Measurements from ENCODE around the gene MUSTN1.

Gene MUSTN1

DNA sequence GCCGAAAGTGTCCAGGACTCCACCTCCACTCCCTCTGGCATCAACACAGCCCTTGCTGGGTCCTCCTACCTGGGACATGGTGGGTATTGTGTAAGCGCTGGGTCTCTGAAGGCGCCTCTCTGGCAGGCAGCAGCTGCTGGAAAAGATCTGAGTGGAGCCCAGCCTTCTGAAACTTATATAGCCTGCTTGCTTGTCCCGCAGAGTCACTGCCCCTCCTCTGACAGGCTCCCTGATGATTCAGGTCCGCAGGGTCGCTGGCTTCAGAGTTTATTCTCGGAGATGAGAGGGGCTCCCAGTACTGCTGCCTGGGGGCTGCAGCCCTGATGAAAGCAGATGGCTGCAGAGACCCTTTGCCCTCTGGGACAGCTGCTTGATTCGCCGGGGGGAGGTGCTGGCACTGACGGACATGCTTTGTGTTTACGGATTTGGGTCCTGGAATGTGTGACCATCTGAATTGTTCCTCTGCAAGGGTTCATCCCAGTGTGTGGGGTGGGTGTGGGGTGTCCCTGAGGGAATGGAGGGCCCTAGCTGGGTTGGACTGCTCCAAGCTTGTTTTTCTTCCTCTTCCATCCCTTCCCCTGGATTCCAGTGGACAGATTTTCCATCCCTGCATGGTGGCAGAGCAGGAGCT lies at the start of gene MUSTN1:
Gene MUSTN1 (minus strand): TSS at position 149 of the 631 bp plus-strand sequence. CDS start 71 bp downstream, at position 78.
- in situ Hi-C loops (cut with MboI; ENCODE audit: low sequenced_read_pairs), result no loop called here

DNA sequence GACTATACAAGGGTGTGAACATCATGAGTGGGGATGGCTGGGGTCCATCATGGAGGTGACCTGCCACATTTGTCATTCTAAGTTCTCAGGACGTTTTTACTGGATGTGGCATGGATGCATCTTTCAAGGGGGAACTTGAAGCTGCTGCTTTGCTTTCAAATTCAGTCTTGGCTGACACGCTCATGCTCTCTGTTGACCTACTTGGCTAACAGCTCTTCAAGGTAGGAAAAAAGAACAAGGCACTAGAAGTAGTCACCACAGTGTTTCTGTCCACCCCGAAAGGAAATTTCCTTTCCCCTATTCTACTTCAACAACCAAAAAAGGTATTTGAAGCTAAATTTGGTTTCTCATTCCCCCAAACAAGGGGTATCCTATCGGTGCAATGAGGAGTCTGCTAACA lies 47.6 kb upstream of the MUSTN1 start:
- in situ Hi-C loops (cut with MboI; ENCODE audit: low sequenced_read_pairs), result no loop called here

DNA sequence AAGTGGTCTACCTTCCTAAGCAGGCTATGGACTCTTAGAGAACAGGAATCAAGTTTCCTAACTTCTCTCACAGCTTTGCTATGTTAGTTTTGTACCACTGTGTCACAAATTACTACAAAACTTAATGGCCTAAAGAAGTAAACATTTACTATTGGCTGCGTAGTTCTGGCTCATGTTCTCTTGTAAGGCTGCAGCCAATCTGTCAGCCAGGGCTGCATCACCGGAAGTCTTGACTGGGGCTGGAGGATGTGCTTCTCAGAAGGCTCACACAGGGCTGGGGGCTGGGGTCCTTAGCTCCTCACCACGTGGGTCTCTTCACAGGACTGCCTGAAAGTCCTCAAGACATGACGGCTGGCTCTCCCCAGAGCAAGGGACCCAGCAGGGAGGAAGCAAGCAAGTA lies 47.1 kb upstream of the MUSTN1 start:
- in situ Hi-C loops (cut with MboI; ENCODE audit: low sequenced_read_pairs), result no loop called here

DNA sequence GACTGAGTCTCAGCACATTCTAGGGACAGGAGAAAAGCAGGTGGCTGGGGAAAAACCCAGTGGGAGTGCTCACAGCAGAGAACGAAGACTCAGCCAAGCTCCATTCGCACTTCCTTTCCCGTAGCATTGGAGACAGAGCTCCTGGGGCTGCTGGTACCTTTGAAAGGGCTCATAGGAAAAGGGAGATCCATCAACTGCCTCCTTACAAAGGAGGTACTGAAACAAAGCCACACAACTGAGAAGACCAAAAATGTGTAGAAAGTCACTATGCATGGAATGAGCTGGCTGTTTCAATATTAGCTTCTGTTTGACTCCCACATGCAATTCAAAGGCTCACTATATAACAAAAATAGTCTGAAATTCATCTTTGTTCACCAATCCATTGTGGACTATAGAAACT lies 45.7 kb upstream of the MUSTN1 start:
- in situ Hi-C loops (cut with MboI; ENCODE audit: low sequenced_read_pairs), result no loop called here

DNA sequence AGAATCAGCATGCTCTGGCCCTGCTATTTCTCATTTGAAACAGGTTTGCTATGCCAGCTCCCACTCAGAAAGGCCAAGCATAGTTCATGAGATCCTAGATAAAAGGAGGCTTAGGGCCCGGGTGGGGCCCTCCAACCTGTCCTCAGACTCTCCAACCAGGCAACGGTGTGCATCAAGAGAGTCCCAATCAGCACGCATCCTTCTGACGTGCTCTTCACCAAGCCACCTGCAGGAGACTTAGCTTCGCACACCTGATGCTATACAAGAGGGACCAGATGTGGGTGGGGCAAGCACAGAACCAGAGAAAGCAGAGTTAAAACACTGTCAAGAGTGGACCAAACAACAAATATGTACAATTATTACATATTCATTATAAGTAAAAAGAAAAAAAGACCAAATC lies 45.2 kb upstream of the MUSTN1 start:
- in situ Hi-C loops (cut with MboI; ENCODE audit: low sequenced_read_pairs), result no loop called here

DNA sequence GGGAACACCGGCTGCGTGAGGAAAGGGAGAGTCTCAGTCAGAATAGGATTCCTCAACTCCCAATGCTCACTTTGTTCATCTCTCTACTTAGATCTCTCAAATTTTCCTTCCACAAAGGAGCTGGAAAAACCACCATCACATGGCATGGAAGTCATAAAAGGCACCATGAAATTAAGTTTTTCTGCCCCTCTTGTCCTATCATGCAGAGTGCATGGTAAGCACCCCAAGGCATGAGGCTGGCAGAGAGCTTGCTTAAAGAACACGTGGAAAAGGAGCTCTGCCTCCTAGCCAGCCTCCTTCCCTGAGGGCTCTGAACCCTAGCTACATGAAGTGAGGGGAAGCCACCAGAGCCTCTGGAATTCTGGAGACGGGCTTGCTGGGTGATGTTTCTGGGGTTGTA lies 44.8 kb upstream of the MUSTN1 start:
- in situ Hi-C loops (cut with MboI; ENCODE audit: low sequenced_read_pairs), result no loop called here

DNA sequence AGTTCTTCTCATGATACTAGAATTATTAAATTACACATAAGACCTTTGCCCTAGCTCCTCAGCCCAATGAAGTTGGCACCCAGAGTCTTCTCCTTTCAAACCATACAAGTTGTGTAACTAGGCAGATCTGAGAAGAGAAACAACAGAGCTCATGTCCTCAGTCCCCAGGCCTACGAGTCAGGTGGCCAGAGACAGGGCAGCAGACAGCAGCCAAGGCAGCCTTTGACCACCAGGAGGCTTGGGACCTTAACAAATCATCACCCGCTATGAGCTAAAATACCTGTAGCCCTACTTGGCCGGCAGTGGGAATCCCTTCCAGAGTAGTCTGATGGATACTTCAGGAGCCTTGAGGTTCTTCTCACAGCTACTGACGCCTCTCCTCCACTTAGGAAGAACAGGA lies 44.3 kb upstream of the MUSTN1 start:
- in situ Hi-C loops (cut with MboI; ENCODE audit: low sequenced_read_pairs), result no loop called here

DNA sequence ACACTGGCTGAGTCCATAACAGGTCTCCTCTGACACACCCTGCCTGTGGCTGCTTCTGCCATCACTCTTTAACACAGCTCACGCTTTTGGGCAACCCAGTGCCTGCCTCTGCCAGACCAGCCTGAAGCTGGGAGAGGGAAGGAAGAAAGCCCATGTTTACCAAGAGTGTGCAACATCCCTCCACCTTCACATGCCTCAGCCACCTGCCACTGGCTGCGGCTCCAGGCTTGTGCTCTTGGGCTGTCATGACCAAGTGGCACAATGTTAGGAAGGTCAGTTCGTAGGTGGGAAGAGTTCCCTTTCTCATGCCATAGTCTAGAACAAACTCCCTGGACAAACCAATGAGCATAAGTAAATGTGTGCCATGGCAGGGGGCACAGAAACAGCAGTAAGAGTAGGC lies 42.3 kb upstream of the MUSTN1 start:
- in situ Hi-C loops (cut with MboI; ENCODE audit: low sequenced_read_pairs), result no loop called here

DNA sequence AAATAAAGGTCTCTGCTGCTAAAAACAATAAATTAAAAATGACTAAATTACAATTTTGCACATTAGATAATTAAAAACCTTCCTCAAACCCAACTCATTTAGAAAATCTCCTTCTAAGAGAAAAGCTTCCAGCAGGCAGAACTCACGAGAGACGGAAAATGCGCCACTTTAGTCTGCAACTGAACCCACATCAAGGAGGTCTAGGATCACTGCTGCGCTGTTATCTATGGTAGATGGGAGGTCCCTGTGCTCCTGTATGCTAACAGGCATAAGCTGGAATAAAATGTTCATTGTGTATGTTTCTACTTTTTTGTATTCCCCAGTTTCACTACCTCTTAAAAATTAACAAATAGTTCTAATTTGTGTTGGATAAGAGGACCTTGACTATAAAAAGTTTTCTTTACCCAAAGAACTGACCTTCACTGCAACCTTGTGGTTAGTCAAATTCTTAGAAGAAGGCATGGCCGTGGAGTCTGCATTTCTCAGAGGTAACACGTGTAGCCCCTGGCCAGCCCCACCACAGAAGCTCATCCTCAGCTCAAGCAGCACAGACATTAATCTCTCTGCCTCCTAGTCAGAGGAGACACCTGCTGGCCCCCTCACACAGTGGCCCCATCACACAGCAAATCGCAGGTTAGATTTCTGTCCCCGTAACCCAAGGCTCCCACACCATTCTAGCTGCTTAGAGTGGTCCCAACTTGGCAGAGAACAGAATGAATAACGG lies 40.2 kb upstream of the MUSTN1 start:
- in situ Hi-C loops (cut with MboI; ENCODE audit: low sequenced_read_pairs), result no loop called here

DNA sequence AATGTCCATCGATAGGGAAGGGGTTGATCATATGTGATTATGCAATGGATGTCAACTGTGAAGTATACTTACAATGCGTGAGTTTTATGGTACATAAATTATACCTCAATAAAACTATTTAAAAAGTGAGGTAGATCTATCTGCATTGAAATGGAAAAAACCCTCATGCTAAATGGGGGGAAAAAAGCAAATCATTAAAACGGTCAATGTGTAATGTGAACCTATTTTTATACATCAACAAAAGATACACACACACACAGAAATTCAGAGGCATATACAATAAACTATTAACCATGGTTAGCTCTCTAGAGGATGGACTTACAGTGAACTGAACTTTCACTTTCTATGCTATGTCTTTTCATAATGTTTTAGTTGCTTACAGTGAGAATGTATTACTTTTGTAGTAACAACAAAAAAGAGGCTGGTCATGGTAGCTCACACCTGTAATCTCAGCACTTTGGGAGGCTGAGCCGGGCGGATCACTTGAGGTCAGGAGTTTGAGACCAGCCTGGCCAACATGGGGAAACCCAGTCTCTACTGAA lies 39.4 kb upstream of the MUSTN1 start:
- in situ Hi-C loops (cut with MboI; ENCODE audit: low sequenced_read_pairs), result no loop called here

DNA sequence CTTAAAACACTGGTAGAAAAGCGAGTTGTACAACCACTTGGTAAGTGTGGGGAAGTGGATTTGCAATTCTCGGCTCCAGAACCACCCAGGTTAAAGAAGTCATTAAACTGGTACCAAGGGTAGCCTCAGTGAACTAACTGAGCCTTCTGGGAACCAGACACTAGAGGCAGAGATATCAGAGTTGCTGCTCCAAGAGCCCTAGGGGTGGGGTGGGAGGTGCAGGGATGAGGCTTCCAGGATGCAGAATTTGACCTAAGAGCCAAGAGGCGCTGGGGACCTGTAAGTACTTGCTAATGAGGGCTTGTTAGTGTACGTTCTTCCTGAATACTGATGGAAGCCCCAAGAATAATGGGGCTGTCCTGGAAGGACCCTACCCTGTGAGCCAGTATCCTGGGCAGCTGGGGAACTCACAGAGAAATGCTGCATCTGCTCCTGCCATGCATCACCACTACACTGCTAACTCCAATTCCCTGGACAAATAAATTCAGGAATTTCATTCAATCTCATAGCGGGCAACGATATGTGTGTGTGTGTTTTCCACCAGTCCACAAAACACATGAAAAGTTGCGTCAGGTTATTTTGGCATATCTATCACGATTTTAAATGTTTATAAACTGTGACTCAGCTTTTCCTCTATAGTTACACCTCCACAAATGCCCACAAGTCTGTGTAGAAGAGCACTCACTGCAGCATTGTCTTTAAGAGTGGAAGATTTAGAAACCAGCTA lies 38.8 kb upstream of the MUSTN1 start:
- in situ Hi-C loops (cut with MboI; ENCODE audit: low sequenced_read_pairs), result no loop called here

DNA sequence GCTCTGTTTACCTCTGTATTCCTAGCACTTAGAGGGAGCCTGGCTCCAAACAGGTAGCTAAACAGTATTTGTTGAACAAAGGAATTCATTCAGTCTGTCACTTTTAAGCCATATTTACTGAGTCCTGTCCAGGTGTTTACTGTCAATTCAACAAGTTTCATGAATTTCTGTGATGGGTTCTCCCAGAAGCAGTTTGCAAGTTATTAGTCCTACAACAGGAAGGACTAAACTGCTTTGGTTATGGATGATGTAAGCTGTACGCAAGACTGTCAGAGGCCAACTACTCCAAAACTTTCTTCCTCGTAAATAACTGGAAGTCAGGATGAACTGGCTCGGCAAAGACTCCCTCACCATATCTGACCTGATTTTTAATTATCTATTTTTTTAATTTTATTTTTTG lies 37.4 kb upstream of the MUSTN1 start:
- in situ Hi-C loops (cut with MboI; ENCODE audit: low sequenced_read_pairs), result no loop called here

DNA sequence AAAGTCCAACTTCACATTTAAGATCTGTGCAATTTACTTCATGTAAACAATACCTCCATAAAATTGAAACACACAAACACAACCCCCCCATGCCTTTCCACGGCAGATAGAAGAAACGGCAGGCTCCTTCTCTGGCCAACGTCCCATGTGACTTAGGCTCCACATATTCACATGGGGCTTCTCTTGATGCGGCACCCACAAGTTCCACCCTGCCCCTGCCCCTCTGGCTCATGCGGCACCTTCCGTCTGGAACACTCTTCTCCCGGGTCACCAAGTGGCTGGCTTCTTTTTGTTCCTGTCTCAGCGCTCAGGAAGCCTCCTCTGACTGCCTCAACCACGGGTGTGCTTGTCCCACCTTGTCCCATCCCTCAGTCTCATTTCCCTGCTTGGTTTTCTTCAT lies 36.9 kb upstream of the MUSTN1 start:
- in situ Hi-C loops (cut with MboI; ENCODE audit: low sequenced_read_pairs), result no loop called here

DNA sequence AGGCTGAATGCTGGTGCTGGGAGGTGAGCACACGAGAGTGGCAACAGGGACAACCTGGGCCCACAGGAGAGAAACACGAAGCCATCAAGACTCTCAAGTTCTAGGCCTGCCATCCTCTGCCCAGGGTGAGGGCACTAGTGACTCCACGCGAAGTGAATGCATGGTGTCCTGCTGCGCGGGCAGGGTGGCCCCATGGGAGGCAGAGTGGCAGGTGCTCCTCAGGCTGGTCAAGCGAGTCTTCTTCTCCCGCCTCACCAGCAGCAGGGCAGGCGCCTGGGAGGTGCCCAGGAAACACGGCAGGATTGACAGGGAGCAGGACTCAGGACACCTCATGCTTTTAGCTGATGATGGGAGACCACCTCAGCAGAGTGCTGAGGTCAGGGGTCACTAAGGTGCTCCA lies 35.7 kb upstream of the MUSTN1 start:
- in situ Hi-C loops (cut with MboI; ENCODE audit: low sequenced_read_pairs), result no loop called here

DNA sequence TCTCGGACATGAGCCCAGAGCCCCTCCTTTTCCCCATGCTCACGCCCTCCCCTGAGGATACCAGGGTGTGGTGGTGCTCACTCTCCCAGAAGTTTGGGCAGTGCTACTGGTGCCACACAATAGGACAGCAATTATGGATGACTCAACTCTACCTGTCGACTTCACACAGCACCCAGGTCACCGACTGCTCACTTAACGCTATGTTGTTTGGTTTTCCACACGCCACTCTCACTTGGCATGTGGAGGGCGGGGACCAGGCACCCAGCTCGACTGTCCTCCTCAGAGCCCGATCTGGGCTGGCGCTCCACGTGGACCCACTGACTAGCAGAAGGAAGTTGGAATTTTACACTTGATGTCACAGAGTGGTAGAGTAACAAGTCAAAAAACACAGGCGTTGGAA lies 31.6 kb upstream of the MUSTN1 start:
- in situ Hi-C loops (cut with MboI; ENCODE audit: low sequenced_read_pairs), result no loop called here

DNA sequence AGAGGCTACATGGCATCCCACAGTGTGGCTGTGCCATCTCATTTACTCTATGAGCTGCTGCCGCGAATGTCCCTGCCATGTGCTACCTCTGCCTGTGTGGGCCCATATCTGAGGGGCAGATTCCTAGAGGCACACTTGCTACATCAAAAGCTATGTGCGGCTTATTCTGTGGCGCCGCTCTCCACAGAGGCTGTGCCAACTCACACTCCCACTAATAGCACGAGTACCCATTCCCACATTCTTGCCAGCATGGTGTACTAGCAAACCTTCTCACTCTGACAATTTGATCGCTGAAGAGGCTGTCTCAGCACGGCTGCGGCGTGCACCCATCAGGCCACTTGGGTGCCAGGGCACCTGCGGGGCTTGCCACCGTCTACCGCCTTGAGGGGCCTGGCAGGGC lies 31.2 kb upstream of the MUSTN1 start:
- in situ Hi-C loops (cut with MboI; ENCODE audit: low sequenced_read_pairs), result no loop called here

DNA sequence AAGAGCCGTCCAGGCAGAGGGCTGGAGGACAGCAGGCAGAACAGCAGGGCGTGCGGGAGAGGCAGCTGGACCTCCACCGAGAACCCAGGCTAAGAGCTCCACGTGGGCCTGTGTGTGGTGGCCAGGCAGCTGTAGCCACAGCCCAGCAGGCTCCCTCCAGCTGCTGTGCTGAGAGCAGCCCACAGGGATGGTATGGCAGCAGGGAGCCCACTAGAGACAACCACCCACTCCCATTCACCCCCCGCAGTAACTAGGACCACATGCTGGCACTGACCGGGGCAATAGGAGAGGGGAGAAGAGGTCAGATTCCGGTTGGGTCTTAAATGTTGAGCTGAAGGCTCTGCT lies 25.6 kb upstream of the MUSTN1 start:
- in situ Hi-C loops (cut with MboI; ENCODE audit: low sequenced_read_pairs), result no loop called here

DNA sequence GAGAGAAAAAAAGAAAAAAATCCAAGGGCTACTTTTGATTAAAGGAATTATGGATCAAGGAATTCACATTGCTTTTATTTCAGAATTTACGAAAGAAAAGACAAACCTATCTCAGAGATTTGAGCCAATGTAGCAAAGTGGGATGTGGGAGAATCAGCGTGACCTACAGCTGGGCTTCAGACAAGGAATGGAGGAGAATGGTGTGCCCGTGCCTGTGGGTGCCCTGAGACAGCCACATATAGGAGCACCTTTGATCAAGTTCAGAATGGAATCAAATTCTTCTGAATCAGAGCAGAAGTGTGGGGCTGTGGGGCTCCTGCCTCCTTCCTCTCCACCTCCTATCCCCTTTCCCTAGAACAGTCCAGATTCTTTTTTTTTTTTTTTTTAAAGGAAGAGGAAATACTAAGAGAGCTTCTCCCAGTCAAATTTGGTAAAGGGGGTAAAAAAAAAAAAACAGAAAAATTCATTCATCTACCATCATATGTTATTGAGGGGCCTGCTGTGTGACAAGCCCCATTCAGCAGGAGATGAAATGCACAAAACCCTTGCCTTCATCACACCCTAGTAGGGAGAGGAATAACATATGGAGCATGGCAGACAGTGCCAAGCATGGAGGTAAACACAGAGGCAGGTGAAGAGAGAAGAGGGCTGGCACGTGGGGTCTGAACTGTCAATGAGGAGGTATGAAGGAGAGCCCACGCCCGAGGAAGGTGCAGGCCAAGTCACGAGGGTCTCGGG lies 25.0 kb upstream of the MUSTN1 start:
- in situ Hi-C loops (cut with MboI; ENCODE audit: low sequenced_read_pairs), result no loop called here

DNA sequence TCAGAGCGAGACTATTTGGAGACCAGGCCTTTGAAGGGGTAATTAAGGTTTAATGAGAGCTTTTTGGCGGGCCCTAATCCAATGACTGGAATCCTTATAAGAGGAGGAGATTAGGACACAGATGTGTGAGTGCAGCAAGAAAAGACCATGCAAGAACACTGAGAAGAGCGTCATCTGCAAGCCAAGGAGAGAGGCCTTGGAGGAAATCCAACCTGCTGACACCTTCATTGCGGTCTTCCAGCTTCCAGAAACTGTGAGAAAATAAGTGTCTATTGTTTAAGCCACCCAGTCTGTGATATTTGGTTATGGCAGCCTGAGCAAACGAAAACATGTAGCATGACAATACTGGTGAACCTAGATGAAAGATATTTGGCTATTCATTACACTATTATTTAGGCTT lies 23.0 kb upstream of the MUSTN1 start:
- in situ Hi-C loops (cut with MboI; ENCODE audit: low sequenced_read_pairs), result no loop called here

DNA sequence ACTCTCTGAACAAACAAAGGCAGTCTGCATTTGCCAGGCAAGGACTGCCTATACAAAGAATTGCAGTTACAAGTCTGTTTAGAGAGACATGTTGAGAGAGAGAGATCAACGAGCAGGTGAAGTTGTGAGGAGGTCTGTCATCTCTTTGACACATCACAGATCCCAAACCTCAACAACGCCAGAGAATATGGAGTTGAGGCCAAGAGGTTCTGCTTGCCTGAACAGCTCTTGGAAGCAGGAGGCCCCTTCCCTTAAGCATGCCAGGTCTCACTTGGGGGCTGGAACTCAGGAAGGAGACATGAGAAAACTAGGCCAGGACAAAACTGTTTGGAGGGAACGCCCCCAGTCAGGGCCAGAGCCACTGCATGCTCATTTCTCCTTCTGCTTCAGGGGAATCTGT lies 22.3 kb upstream of the MUSTN1 start:
- in situ Hi-C loops (cut with MboI; ENCODE audit: low sequenced_read_pairs), result no loop called here

DNA sequence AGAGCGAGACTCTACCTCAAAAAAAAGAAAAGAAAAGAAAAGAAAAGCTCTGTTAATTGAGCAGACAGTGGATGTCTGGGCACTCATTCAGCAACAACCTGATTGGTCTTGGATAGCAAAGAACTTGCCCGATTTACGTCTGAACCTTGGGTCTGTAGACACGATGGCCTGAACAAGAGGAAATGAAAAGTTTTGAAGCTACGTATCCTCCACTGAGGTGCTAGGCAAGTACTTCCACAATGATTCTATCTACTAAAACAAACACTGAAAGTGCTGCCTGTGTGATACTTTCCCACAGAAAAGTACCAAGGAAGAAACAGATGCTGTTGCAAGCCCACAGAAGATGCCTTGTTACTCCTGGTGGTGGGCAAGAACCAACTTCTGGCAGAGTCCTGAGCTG lies 21.8 kb upstream of the MUSTN1 start:
- in situ Hi-C loops (cut with MboI; ENCODE audit: low sequenced_read_pairs), result no loop called here
